Measurements from ENCODE around the gene THOC2.

THOC2 gene

DNA sequence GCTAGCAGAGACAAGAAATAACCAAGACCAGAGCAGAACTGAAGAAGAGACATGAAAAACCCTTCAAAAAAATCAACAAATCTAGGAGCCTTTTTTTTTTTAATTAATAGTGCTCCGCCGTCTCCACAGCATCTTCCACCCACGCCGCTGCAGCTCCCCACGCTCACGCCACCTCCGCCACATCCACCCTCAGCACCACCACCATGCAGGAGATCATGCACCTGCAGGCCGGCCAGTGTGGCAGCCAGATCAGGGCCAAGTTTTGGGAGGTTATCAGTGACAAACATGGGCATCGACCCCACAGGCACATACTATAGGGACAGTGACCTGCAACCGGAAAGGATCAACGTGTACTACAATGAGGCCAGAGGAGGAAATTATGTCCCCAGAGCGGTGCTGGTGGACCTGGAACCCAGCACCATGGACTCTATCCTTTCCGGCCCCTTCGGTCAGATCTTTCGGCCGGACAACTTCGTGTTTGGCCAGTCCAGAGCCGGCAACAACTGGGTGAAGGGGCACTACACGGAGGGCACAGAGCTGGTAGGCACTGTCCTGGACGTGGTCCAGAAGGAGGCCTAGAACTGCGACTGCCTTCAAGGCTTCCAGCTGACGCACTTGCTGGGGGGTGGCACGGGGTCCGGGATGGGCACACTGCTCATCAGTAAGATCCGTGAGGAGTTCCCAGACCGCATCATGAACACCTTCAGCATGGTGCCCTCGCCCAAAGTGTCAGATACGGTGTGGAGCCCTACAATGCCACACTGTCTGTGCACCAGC, 171.2 kb downstream of the THOC2 start:
- no peak for DNase-seq

DNA sequence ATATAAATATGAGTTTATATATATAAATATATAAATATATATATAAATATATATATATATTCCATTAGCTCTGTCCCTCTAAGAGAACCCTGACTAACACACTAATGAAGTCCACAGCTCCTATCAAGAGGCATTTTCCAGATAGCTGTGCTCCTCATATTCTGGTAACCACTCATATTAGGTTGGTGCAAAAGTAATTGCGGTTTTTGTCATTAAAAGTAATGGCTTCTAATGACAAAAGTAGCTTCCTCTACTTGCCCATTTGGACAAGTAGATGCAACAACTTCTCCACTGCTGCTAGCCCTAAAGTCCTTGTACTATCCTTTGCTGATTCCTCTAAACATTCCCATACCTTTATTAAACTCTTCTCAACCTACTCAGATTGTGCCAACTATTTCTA, 182.0 kb downstream of the THOC2 start:
- DNase-seq = no peak

All from activated CD4-positive, alpha-beta T cell treated with anti-CD3 and anti-CD28 coated beads, Interleukin-10, Interleukin-2, amounts not matched to agents 100 ng/mL and 50 ng/mL, durations not matched to agents 16 hours and 8 hours (primary cell).